Esophagus muscularis mucosa (tissue), 4 donors: ENCODE measurements around the gene SIGLEC12. TPM values are rescaled to one million over a fixed set of nuclear protein-coding genes. Genes with fewer than 3 reads are reported as not detected.

Experiments used
- DNase-seq: peaks from one replicate; pipeline ENCODE4 v3.0.0-alpha.2; 2017; ENCODE audit errors: extremely low spot score
- H3K27ac ChIP-seq, 4 donors: fragments of 200-600 bp; sonication (generic); replicated peaks in 1 of 4; 1 replicate in 3 of 4; 2 replicates in 1 of 4; pipeline ENCODE4 v1.5.1; 2016 to 2019; ENCODE audit warnings: mild to moderate bottlenecking in 1 of 4
- H3K27me3 ChIP-seq, 4 donors: fragments of 200-600 bp; sonication (generic); one replicate each; pipeline versions ENCODE4 v1.5.1 to v1.6.0; 2016 to 2019
- H3K36me3 ChIP-seq, 4 donors: fragments of 200-600 bp; sonication (generic); one replicate each; pipeline ENCODE4 v1.5.1; 2016 to 2019
- H3K4me1 ChIP-seq, 4 donors: fragments of 200-600 bp; sonication (generic); one replicate each; pipeline ENCODE4 v1.5.1; 2016 to 2019
- H3K4me3 ChIP-seq, 4 donors: fragments of 200-600 bp; sonication (generic); 1 replicate in 2 of 4; 2 replicates in 2 of 4; pipeline ENCODE4 v1.5.1; 2016 to 2019; ENCODE audit warnings: mild to moderate bottlenecking in 4 of 4, moderate library complexity in 1 of 4
- H3K9me3 ChIP-seq, 4 donors: fragments of 200-600 bp; sonication (generic); 1 replicate in 3 of 4; 2 replicates in 1 of 4; pipeline ENCODE4 v1.5.1; 2016 to 2019
- EP300 ChIP-seq: sonication (generic); formaldehyde crosslinking; IDR thresholded peaks from one replicate; pipeline ENCODE4 v1.6.1; 2017; ENCODE audit warnings: antibody characterized with exemption
- POLR2A ChIP-seq: fragments of 450-650 bp; IDR thresholded peaks from one replicate; pipeline ENCODE4 v1.6.1; 2017; ENCODE audit warnings: antibody characterized with exemption, moderate library complexity, mild to moderate bottlenecking, low read depth
- POLR2AphosphoS5 ChIP-seq, 2 donors: sonication (generic); formaldehyde crosslinking; IDR thresholded peaks; one replicate each; pipeline ENCODE4 v1.6.1; 2017; ENCODE audit warnings: antibody characterized with exemption in 2 of 2
- WGBS: methylation state at CpG from one replicate; pipeline ENCODE4 v1.1.5; 2018; 5-methylcytosine and 5-hydroxymethylcytosine counted together
- intact Hi-C: fragments of 100-400 bp; cut with DNase I; formaldehyde crosslinking; loops from one replicate; pipeline ENCODE4 v1.15.1; 2023
- total RNA-seq, 4 donors: library from RNA; depleted of rRNA; stranded (reverse); fragments of >200 nt; gene quantifications; one replicate each; pipeline versions ENCODE4 v1.1.0 to v1.2.1, GENCODE V29; 2016
- TF ChIP-seq, protein P1 (sequence below), 3 experiments: fragments of 200-600 bp in 2 of 3; fragments of 450-650 bp in 1 of 3; sonication (generic) in 2 of 3; IDR thresholded peaks; one replicate each; pipeline ENCODE4 v1.5.1; 2017 to 2019; ENCODE audit warnings: antibody characterized with exemption in 3 of 3, mild to moderate bottlenecking in 2 of 3, moderate library complexity in 1 of 3

The SIGLEC12 gene
- total RNA-seq, 4 donors from 2014 or later = 0.29 TPM; not detected in 3

GRCh38 chr19:51472607-51473006, 29.0 kb downstream of the SIGLEC12 start:
- H3K4me1 ChIP-seq = no peaks in the 10 kb centered on the region
- H3K27ac ChIP-seq = no peak overlapping the region
- intact Hi-C loops = loop anchor here (2.0 to 10.0 kb wide), 2 partner anchors 182 to 304 kb away; no protein-coding TSS in a partner anchor
- H3K9me3 ChIP-seq = no peaks in the 10 kb centered on the region
- H3K36me3 ChIP-seq = no peaks in the 10 kb centered on the region
- 14% methylated on average over 4 of the region's 4 CpGs for WGBS
- TF ChIP-seq POLR2AphosphoS5 (IDR thresholded peaks at IDR 0.05) = no peak
- no peak for TF ChIP-seq EP300
- no peak for TF ChIP-seq POLR2A
- TF ChIP-seq, protein P1, sequence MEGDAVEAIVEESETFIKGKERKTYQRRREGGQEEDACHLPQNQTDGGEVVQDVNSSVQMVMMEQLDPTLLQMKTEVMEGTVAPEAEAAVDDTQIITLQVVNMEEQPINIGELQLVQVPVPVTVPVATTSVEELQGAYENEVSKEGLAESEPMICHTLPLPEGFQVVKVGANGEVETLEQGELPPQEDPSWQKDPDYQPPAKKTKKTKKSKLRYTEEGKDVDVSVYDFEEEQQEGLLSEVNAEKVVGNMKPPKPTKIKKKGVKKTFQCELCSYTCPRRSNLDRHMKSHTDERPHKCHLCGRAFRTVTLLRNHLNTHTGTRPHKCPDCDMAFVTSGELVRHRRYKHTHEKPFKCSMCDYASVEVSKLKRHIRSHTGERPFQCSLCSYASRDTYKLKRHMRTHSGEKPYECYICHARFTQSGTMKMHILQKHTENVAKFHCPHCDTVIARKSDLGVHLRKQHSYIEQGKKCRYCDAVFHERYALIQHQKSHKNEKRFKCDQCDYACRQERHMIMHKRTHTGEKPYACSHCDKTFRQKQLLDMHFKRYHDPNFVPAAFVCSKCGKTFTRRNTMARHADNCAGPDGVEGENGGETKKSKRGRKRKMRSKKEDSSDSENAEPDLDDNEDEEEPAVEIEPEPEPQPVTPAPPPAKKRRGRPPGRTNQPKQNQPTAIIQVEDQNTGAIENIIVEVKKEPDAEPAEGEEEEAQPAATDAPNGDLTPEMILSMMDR (IDR thresholded peaks at IDR 0.05) = no peak
- H3K27me3 ChIP-seq = peaks cover 0 to 53% (median 0%) of the 10 kb centered on the region in 4 donors
- DNase-seq = no peak
- no peak overlapping the region for H3K4me3 ChIP-seq

- H3K27me3 ChIP-seq = peaks cover 0 to 53% (median 0%) of the 10 kb centered on the region in 4 donors
- WGBS = 50% methylated on average over 1 of the region's 1 CpG
- no peak overlapping the region for H3K4me3 ChIP-seq
- no peaks in the 10 kb centered on the region for H3K9me3 ChIP-seq
- intact Hi-C loops = loop anchor here (10.0 kb wide), 1 partner anchor 183 kb away; no protein-coding TSS in a partner anchor
- no peaks in the 10 kb centered on the region for H3K4me1 ChIP-seq
- TF ChIP-seq, protein P1 (IDR thresholded peaks at IDR 0.05) = no peak
- TF ChIP-seq POLR2AphosphoS5 (IDR thresholded peaks at IDR 0.05) (no peak), POLR2A (no peak), EP300 (no peak)
- no peak overlapping the region for H3K27ac ChIP-seq
- DNase-seq = no peak
- H3K36me3 ChIP-seq = no peaks in the 10 kb centered on the region
Observed at GRCh38 chr19:51471527-51471926, 30.1 kb downstream of the SIGLEC12 start.

DNA sequence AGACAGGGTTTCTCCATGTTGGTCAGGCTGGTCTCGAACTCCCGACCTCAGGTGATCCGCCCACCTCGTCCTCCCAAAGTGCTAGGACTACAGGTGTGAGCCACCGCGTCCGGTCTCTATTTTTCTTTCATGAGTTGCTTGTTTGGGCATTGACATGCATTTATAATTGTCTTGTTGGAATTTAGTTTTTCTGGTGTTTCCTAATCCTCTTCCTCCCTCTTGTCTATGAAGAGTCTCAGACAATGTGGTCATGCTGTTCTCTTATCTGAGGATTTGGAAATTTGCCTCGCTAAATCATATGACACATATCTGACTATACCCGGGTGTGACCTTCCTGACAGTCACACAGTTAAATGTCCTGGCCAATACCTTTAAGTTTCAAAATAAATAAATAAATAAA, 30.6 kb downstream of the SIGLEC12 start:
- Histone ChIP-seq H3K27ac (no peak overlapping the region), H3K4me1 (no peaks in the 10 kb centered on the region), H3K36me3 (no peaks in the 10 kb centered on the region), H3K27me3 (peaks cover 0 to 51% (median 0%) of the 10 kb centered on the region in 4 donors), H3K4me3 (no peak overlapping the region), H3K9me3 (no peaks in the 10 kb centered on the region)
- intact Hi-C loops = loop anchor here (10.0 kb wide), 1 partner anchor 184 kb away; no protein-coding TSS in a partner anchor
- no peak for DNase-seq
- TF ChIP-seq POLR2AphosphoS5 (IDR thresholded peaks at IDR 0.05) (no peak), EP300 (no peak), POLR2A (no peak)
- TF ChIP-seq, protein P1 (IDR thresholded peaks at IDR 0.05) = no peak
- 80% methylated on average over 9 of the region's 9 CpGs for WGBS

DNA sequence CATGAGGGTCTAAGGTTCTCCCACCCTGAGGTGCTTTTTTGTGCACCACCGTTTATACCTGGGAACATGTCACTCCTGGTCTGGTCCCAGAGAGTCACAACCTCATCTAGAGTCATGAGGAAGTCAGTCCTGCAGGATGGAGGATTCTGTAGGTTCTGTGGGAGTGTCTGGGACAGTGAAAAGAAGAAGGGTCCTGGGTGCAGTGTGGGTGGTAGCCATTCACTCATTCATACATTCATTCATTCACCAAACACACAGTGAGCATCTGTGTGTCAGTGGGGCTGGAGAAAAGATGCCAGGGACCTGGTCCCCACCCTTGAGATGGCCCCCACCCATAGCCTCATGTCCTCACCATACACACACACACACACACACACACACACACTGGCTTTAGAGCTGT, 32.0 kb downstream of the SIGLEC12 start:
- Histone ChIP-seq H3K4me1 (no peaks in the 10 kb centered on the region), H3K4me3 (no peak overlapping the region), H3K36me3 (no peaks in the 10 kb centered on the region), H3K27me3 (peaks cover 0 to 48% (median 0%) of the 10 kb centered on the region in 4 donors), H3K27ac (no peak overlapping the region), H3K9me3 (no peaks in the 10 kb centered on the region)
- TF ChIP-seq EP300 (no peak), POLR2AphosphoS5 (IDR thresholded peaks at IDR 0.05) (no peak), POLR2A (no peak)
- TF ChIP-seq, protein P1 (IDR thresholded peaks at IDR 0.05) = no peak
- DNase-seq = no peak
- 56% methylated on average over 1 of the region's 1 CpG for WGBS
- intact Hi-C loops = loop anchor here (10.0 kb wide), 1 partner anchor 185 kb away; no protein-coding TSS in a partner anchor

- Histone ChIP-seq H3K27me3 (peaks cover 0 to 43% (median 0%) of the 10 kb centered on the region in 4 donors), H3K27ac (no peak overlapping the region), H3K36me3 (no peaks in the 10 kb centered on the region), H3K9me3 (no peaks in the 10 kb centered on the region), H3K4me1 (no peaks in the 10 kb centered on the region), H3K4me3 (no peak overlapping the region)
- intact Hi-C loops = no loop called here
- no peak for TF ChIP-seq POLR2AphosphoS5 (IDR thresholded peaks at IDR 0.05)
- TF ChIP-seq, protein P1 (IDR thresholded peaks at IDR 0.05) = no peak
- no peak for TF ChIP-seq EP300
- TF ChIP-seq POLR2A = no peak
- DNase-seq = no peak
- 41% methylated on average over 4 of the region's 4 CpGs for WGBS
Observed at GRCh38 chr19:51469162-51469561, 32.4 kb downstream of the SIGLEC12 start.
